ENCODE results near the gene ACSF3.

ACSF3 gene

DNA sequence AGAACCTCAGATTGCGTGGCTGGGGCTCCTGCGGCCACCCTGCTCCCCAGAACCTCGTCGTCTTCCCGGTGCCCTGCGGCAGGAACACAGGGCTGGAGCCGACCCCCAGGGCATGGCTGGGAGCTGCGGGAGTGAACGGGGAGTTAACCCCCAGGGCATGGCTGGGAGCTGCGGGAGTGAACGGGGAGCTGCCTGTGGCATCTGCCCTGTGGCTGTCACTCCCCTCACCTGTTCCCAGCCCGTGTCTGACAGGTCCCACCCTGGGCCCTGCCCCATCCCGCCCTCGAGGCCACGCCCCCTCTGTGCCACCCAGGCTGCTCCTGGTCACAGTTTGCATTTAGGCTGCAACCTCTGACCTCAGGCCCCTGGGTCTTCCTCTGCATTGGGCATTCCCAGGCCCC, 39.4 kb upstream of the ACSF3 start:
- Histone ChIP-seq H3K27me3 (peaks cover 0 to 91% of the 10 kb centered on the region in 2 donors), H3K27ac (no peak overlapping the region), H3K36me3 (no peaks in the 10 kb centered on the region), H3K4me1 (peaks cover 0 to 9% (median 0%) of the 10 kb centered on the region in 4 donors), H3K9me3 (no peaks in the 10 kb centered on the region), H3K4me3 (no peak overlapping the region)
- DNase-seq: no peak
- intact Hi-C loops (cut with DNase I; ENCODE audit: low total_unique reads): no loop called here
- TF ChIP-seq, protein P1, sequence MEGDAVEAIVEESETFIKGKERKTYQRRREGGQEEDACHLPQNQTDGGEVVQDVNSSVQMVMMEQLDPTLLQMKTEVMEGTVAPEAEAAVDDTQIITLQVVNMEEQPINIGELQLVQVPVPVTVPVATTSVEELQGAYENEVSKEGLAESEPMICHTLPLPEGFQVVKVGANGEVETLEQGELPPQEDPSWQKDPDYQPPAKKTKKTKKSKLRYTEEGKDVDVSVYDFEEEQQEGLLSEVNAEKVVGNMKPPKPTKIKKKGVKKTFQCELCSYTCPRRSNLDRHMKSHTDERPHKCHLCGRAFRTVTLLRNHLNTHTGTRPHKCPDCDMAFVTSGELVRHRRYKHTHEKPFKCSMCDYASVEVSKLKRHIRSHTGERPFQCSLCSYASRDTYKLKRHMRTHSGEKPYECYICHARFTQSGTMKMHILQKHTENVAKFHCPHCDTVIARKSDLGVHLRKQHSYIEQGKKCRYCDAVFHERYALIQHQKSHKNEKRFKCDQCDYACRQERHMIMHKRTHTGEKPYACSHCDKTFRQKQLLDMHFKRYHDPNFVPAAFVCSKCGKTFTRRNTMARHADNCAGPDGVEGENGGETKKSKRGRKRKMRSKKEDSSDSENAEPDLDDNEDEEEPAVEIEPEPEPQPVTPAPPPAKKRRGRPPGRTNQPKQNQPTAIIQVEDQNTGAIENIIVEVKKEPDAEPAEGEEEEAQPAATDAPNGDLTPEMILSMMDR (IDR thresholded peaks at IDR 0.05): no peak

DNA sequence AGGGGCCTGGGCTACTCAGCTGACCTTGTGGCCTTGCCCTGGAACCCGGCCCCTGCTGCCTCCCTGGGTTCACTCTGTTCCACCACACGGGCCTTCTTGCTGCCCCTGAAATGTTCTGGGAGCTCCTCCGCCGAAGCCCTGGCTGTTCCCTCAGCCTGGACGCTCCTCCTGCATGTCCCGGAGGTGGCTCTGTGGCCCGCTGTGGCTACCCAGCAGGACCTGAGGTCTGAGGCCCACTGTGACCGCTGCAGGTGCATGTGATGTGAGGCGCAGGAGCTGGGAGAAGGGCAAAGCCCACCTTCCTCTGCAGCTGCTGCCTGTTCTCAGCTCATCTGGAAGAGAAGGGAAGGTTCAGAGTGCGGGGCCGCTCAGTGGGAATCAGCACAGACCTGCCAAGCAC, 38.9 kb upstream of the ACSF3 start:
- no peaks in the 10 kb centered on the region for H3K36me3 ChIP-seq
- intact Hi-C loops (cut with DNase I; ENCODE audit: low total_unique reads): no loop called here
- no peaks in the 10 kb centered on the region for H3K9me3 ChIP-seq
- no peak for DNase-seq
- peaks cover 0 to 4% (median 0%) of the 10 kb centered on the region in 4 donors for H3K4me1 ChIP-seq
- peaks cover 0 to 87% of the 10 kb centered on the region in 2 donors for H3K27me3 ChIP-seq
- H3K27ac ChIP-seq: no peak overlapping the region
- TF ChIP-seq, protein P1 (IDR thresholded peaks at IDR 0.05): no peak
- H3K4me3 ChIP-seq: no peak overlapping the region

DNA sequence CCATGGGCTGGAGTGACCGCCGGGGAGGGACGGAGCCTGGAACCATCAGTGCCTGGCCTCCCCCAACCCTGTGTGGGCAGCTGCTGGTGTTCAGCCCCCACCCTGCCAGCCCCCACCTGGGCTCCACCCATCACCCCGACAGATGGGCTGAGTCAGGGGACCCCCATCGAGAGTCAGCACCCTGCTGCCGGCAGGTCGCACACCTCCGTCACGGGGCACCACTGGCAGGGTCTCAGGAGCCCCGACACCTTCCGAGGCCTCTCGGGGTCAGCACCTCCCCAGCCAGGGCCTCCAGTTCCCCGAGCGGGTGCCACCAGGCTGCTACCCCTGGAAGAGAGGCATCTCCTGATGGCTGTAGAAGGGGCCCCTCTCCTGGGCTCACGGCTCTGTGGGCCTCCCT, 38.3 kb upstream of the ACSF3 start:
- Histone ChIP-seq H3K4me3 (no peak overlapping the region), H3K9me3 (no peaks in the 10 kb centered on the region), H3K4me1 (no peaks in the 10 kb centered on the region), H3K27me3 (peaks cover 0 to 81% of the 10 kb centered on the region in 2 donors), H3K36me3 (no peaks in the 10 kb centered on the region), H3K27ac (no peak overlapping the region)
- DNase-seq: no peak
- intact Hi-C loops (cut with DNase I; ENCODE audit: low total_unique reads): no loop called here
- TF ChIP-seq, protein P1 (IDR thresholded peaks at IDR 0.05): no peak

DNA sequence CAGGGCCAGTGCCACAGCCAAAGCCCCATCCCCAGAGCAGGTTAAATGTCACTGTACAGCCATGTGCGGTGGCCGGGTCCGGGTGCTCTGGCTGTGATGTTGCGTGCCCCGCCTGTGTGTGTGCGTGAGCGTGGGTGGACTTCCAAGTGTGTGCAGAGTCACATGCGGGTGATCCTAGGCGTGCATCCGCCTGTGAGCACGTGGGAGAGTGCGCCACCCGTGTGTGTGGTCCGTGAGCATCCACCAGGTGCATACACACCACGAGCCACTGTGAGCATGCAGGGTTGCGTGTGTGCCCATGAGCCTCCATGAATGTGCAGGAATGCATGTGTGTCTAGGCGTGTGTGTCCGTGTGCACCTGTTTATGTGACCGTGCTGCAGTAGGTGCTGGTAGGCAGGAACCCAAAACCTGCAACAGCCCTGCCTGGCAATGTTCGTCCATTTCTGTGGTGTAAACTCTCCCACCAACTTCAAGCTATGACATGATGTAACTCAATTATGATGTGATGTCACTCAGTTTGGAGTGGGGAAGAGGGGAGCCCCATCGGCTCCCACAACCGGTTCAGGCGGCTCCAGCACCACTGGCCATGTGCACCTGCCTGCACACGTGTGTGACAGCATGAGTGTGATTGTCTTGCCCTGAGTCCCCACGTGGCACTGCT, 37.6 kb upstream of the ACSF3 start:
- peaks cover 0 to 77% of the 10 kb centered on the region in 2 donors for H3K27me3 ChIP-seq
- intact Hi-C loops (cut with DNase I; ENCODE audit: low total_unique reads): no loop called here
- TF ChIP-seq, protein P1 (IDR thresholded peaks at IDR 0.05): no peak

DNA sequence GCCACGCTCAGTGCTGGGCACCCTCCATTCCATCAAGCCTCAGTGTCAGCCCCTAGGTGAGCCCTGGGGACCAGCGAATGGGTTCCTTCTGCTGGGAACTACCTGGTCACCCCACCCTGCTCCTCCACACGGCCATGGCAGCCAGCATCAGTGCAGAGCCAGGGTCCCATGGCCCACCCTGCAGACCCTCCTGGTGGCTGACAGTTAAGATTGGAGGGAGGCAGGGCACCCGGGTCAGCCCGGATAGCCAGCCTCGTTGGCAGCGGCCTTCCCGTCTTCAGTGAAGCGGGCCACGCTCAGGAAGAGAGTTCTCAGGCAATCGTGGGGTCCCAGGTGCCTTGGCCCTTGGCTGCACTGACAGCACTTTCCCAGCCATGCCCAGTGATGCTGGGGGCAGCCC, 37.1 kb upstream of the ACSF3 start:
- Histone ChIP-seq H3K27me3 (peaks cover 0 to 77% of the 10 kb centered on the region in 2 donors), H3K36me3 (no peaks in the 10 kb centered on the region), H3K4me3 (no peak overlapping the region), H3K9me3 (no peaks in the 10 kb centered on the region), H3K27ac (no peak overlapping the region), H3K4me1 (no peaks in the 10 kb centered on the region)
- TF ChIP-seq, protein P1 (IDR thresholded peaks at IDR 0.05): no peak
- intact Hi-C loops (cut with DNase I; ENCODE audit: low total_unique reads): no loop called here
- no peak for DNase-seq

More for the DNA sequence above, 37.6 kb upstream of the ACSF3 start:
- Histone ChIP-seq H3K36me3 (no peaks in the 10 kb centered on the region), H3K4me3 (no peak overlapping the region), H3K27ac (no peak overlapping the region), H3K9me3 (no peaks in the 10 kb centered on the region), H3K4me1 (no peaks in the 10 kb centered on the region)
- no peak for DNase-seq

Measured in tibial artery (tissue), 4 donors.